Lung (tissue), 12 donors: Measurements from ENCODE around the gene STAC. TPM values are rescaled to one million over a fixed set of nuclear protein-coding genes. Genes with fewer than 3 reads are reported as not detected.

Experiments used
- ATAC-seq: fragments of 200-7000 bp; cut with Tn5 transposase; one replicate; pipeline ENCODE4 v1.9.1; 2020; ENCODE audit warnings: moderate number of reproducible peaks; ENCODE audit not compliant: insufficient read depth, low FRiP score
- DNase-seq, 3 donors: peaks; one replicate each; pipeline ENCODE4 v3.0.0-alpha.2; 2013 to 2017
- H3K27ac ChIP-seq, 2 donors: one replicate each; pipeline ENCODE4 v1.5.1; 2013; ENCODE audit warnings: mild to moderate bottlenecking in 2 of 2, moderate library complexity in 2 of 2, control low read depth in 1 of 2, inconsistent platforms in 1 of 2, low read depth in 1 of 2, low read length in 1 of 2
- H3K27me3 ChIP-seq, 3 donors: one replicate each; pipeline ENCODE4 v1.5.1; 2013; ENCODE audit warnings: low read length in 2 of 3; ENCODE audit not compliant: control insufficient read depth in 3 of 3, insufficient read depth in 3 of 3
- H3K36me3 ChIP-seq, 4 donors: one replicate each; pipeline ENCODE4 v1.5.1; 2013; ENCODE audit warnings: low read length in 4 of 4, mild to moderate bottlenecking in 1 of 4, moderate library complexity in 1 of 4; ENCODE audit not compliant: control insufficient read depth in 4 of 4, insufficient read depth in 4 of 4
- H3K4me1 ChIP-seq, 5 donors: one replicate each; pipeline ENCODE4 v1.5.1; 2013; ENCODE audit warnings: low read length in 5 of 5, mild to moderate bottlenecking in 2 of 5, moderate library complexity in 1 of 5; ENCODE audit not compliant: control insufficient read depth in 5 of 5, insufficient read depth in 5 of 5
- H3K4me3 ChIP-seq: one replicate; pipeline ENCODE4 v1.5.1; 2013; ENCODE audit warnings: mild to moderate bottlenecking, control low read depth, moderate library complexity
- H3K9ac ChIP-seq, 2 donors: one replicate each; pipeline ENCODE4 v1.5.1; 2013; ENCODE audit warnings: low read length in 2 of 2, control low read depth in 1 of 2; ENCODE audit not compliant: insufficient read depth in 1 of 2
- H3K9me3 ChIP-seq, 4 donors: one replicate each; pipeline ENCODE4 v1.5.1; 2013; ENCODE audit warnings: low read length in 3 of 4, mild to moderate bottlenecking in 1 of 4, moderate library complexity in 1 of 4; ENCODE audit not compliant: control insufficient read depth in 4 of 4, insufficient read depth in 3 of 4
- CTCF ChIP-seq: IDR thresholded peaks from 2 replicates; pipeline ENCODE4 v1.5.1; 2012; ENCODE audit warnings: mild to moderate bottlenecking; ENCODE audit errors: control extremely low read depth, extremely low read depth
- WGBS, 2 donors: extraction: QIAGEN DNeasy Blood & Tissue Kit; methylation state at CpG; one replicate each; pipeline ENCODE4 v1.1.7; 2013; 5-methylcytosine and 5-hydroxymethylcytosine counted together
- polyA plus RNA-seq, 2 donors: library from polyadenylated mRNA; stranded (reverse); fragments of 200-250 nt; gene quantifications; one replicate each; pipeline ENCODE4 v1.2.1, GENCODE V29; 2013
- total RNA-seq, 2 donors: library from RNA; depleted of rRNA in 1 of 2; stranded (reverse); fragments of >200 nt in 1 of 2; gene quantifications; one replicate each; pipeline ENCODE4 v1.2.1, GENCODE V29; 2014 to 2021
- donor health status: control.
- donor health status: control.
- donor health status: Bipolar disorder and iron deficiency.
- donor health status: healthy.
- donor health status: DM: yes; HTN: yes; CAD: no.

The STAC gene
- total and polyA plus RNA-seq, 4 donors = 1.3 to 17.2 (median 5.7) TPM

- 42 to 77% methylated on average over 2 of the region's 2 CpGs for WGBS, 2 donors
- Histone ChIP-seq H3K4me1 (no peaks in the 10 kb centered on the region), H3K9me3 (peaks cover 0 to 5% (median 0%) of the 10 kb centered on the region in 4 donors), H3K36me3 (no peaks in the 10 kb centered on the region), H3K9ac (no peak overlapping the region), H3K4me3 (no peak overlapping the region), H3K27me3 (no peaks in the 10 kb centered on the region), H3K27ac (no peak overlapping the region)
- no peak for TF ChIP-seq CTCF
- no peak for DNase-seq
- ATAC-seq = peak; percentile 69
These were observed 17.3 kb upstream of the STAC start for GRCh38 chr3:36362973-36363372.

- TF ChIP-seq CTCF = no peak
- no peak overlapping the region for H3K9ac ChIP-seq
- DNase-seq = no peak
- H3K27ac ChIP-seq = no peak overlapping the region
- no peak overlapping the region for H3K4me3 ChIP-seq
- H3K9me3 ChIP-seq = peaks cover 0 to 5% (median 0%) of the 10 kb centered on the region in 4 donors
- no peaks in the 10 kb centered on the region for H3K36me3 ChIP-seq
- no peaks in the 10 kb centered on the region for H3K27me3 ChIP-seq
- 92 to 95% methylated on average over 4 of the region's 4 CpGs for WGBS, 2 donors
- no peak for ATAC-seq
- no peaks in the 10 kb centered on the region for H3K4me1 ChIP-seq
These were observed 16.0 kb upstream of the STAC start for GRCh38 chr3:36364260-36364659.

- DNase-seq (no peak), ATAC-seq (no peak)
- H3K4me1 ChIP-seq = no peaks in the 10 kb centered on the region
- no peak overlapping the region for H3K4me3 ChIP-seq
- no peaks in the 10 kb centered on the region for H3K27me3 ChIP-seq
- H3K27ac ChIP-seq = no peak overlapping the region
- no peak for TF ChIP-seq CTCF
- H3K9me3 ChIP-seq = no peaks in the 10 kb centered on the region
- 85 to 93% methylated on average over 3 of the region's 3 CpGs for WGBS, 2 donors
- no peaks in the 10 kb centered on the region for H3K36me3 ChIP-seq
- no peak overlapping the region for H3K9ac ChIP-seq
These were observed 14.5 kb upstream of the STAC start for GRCh38 chr3:36365829-36366228.

- H3K27me3 ChIP-seq = no peaks in the 10 kb centered on the region
- DNase-seq = no peak
- H3K36me3 ChIP-seq = no peaks in the 10 kb centered on the region
- no peak overlapping the region for H3K9ac ChIP-seq
- TF ChIP-seq CTCF = no peak
- WGBS, 2 donors = 87 to 94% methylated on average over 4 of the region's 4 CpGs
- no peak for ATAC-seq
- no peaks in the 10 kb centered on the region for H3K4me1 ChIP-seq
- H3K27ac ChIP-seq = no peak overlapping the region
- H3K4me3 ChIP-seq = no peak overlapping the region
- H3K9me3 ChIP-seq = no peaks in the 10 kb centered on the region
These were observed 14.0 kb upstream of the STAC start for GRCh38 chr3:36366308-36366707.
